Stimulated activated CD4-positive, alpha-beta T cell treated with anti-CD3 and anti-CD28 coated beads, TNF-alpha, amount 100 ng/mL, for 48 hours (primary cell): ENCODE data around the gene ANKRD33B.
A peak's percentile ranks its signal among the peaks of the same experiment; 100 is the strongest.
"Not testable (repeated sequence)": the region's sequence is repeated elsewhere in the genome, so short reads cannot be mapped to it uniquely, and the experiment has no call there.

ENCODE experiments used
- DNase-seq, 3 donors: peaks; one replicate each; pipeline ENCODE4 v3.0.0-alpha.2; 2020; ENCODE audit warnings: low read depth in 3 of 3

The ANKRD33B gene

GRCh38 chr5:10593531-10594181 is 29.8 kb downstream of the ANKRD33B start:
- DNase-seq, result no peak

DNA sequence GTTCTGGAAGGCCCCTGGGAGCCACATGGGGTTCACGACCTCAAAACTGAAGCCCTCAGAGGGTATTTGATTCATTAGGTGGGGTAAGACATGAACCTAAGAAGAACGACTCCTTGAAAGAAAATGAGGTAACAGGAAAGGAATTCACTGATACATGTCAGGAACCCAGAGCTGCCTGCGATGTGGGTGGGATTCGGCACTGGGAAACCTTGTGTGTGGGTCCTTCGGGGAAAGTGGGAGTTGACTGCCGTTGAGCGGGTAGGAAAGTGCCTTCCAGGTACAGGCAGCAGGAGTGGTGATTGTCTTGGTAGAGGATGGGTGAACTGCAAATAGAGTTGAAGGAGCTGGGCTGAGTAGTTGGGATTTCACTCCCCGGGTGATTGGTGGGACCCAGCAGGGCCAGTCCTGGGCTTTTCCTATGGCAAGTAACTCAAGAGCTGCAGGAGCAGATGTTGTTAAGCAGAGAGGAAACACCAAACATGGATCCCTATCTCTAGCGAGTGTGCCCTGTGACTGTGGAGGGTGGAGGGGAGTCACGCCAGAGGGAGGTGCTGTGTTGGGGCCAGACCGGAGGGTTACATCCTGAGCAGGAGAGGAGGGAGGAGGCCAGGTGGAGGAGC is 30.8 kb downstream of the ANKRD33B start:
- no peak for DNase-seq

DNA sequence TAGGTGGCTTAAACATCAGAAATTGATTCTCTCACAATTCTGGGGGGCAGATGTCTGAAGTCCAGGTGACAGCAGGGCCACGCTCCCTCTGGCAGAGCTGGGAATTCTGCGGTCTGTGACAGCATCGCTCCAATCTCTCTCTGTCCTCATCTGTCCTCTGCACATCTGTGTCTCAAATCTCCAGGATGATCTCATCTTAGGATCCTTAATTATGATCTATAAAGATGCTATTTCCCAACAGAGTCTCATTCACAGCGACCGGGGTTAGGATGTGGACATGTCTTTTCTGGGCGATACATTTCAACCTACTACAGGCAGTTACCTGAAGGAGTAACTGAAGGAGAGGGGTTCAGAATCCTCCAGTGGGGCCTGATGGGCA is 31.4 kb downstream of the ANKRD33B start:
- no peak for DNase-seq

GRCh38 chr5:10595672-10596309 is 31.9 kb downstream of the ANKRD33B start:
- peak; percentile 23 to 27 (median 26) for DNase-seq

- DNase-seq, result no peak
Observed at GRCh38 chr5:10596310-10596703, 32.4 kb downstream of the ANKRD33B start.

DNA sequence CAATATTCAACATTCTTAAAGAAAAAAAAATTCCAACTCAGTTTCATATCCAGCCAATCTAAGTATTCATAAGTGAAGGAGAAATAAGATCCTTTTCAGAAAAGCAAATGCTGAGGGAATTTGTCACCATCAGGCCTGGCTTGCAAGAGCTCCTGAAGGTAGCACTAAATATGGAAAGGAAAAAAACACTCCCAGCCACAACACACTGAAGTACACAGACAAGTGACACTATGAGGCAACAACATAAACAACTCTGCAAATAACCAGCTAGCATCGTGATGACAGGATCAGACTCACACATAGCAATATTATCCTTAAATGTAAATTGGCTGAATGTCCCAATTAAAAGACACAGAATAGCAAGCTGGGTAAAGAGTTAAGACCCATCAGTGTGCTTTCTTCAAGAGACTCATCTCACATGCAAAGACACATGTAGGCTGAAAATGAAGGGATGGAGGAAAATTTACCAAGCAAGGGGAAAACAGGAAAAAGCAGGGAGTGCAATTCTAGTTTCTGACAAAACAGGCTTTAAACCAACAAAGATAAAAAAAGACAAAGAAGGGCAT is 33.1 kb downstream of the ANKRD33B start:
- DNase-seq, result no peak

GRCh38 chr5:10599113-10599512 is 35.2 kb downstream of the ANKRD33B start:
- no peak for DNase-seq

DNA sequence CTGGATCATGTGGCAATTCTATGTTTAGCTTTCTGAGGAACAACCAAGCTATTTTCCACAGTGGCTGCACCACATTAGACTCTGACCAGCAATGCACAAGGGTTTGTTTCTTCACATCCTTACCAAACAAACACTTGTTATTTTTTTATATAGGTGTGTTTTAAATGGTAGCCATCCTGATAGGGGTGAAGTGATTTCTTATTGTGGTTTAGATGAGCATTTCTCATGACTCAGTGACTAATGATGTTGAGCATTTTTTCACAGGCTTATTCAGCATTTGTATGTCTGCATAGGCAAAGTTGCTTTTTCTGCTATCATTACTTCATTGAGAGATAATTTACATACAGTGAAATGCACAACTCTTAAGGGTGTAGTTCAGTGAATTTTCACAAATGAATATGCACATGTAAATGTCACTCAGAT is 36.0 kb downstream of the ANKRD33B start:
- no peak for DNase-seq

DNA sequence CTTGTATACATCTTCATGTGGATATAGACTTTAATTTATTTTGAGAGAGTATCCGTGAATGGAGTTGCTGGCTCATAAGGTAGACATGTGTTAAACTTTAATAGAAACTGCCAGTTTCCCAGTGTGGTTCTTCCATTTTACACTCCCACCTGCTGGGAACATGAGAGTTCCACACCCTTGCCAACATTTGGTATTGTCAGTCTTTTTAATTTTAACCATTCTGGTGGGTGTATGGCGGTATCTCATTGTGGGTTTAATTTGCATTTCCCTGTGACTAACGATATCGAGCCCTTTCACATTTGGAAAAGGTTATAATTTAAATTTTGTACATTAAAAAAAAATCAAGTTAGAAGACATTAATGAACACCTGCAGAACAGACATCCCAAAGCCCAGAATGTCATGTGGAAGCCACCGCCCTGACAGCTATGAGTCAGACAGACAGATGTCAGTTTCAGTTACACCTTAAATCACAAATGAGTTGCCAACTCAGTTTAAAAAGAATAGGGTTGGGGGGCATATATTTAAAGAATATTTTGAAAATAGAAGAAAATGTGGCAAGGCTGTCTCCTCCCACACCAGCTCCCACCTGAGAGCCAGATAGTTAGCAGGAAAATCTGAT is 36.9 kb downstream of the ANKRD33B start:
- DNase-seq, result peak in 1 of 3 donors; percentile 22

GRCh38 chr5:10601246-10602030 is 37.6 kb downstream of the ANKRD33B start:
- DNase-seq, result no peak

- DNase-seq, result no peak
Observed at GRCh38 chr5:10602031-10602806, 38.3 kb downstream of the ANKRD33B start.

GRCh38 chr5:10604975-10605374 is 41.1 kb downstream of the ANKRD33B start:
- no peak for DNase-seq

GRCh38 chr5:10606632-10607022 is 42.8 kb downstream of the ANKRD33B start:
- not testable (repeated sequence) for DNase-seq

GRCh38 chr5:10607023-10607665 is 43.3 kb downstream of the ANKRD33B start:
- no peak for DNase-seq

GRCh38 chr5:10607666-10608073 is 43.8 kb downstream of the ANKRD33B start:
- DNase-seq, result no peak

GRCh38 chr5:10608081-10608480 is 44.2 kb downstream of the ANKRD33B start:
- not testable (repeated sequence) for DNase-seq

GRCh38 chr5:10610058-10610457 is 46.2 kb downstream of the ANKRD33B start:
- no peak for DNase-seq

DNA sequence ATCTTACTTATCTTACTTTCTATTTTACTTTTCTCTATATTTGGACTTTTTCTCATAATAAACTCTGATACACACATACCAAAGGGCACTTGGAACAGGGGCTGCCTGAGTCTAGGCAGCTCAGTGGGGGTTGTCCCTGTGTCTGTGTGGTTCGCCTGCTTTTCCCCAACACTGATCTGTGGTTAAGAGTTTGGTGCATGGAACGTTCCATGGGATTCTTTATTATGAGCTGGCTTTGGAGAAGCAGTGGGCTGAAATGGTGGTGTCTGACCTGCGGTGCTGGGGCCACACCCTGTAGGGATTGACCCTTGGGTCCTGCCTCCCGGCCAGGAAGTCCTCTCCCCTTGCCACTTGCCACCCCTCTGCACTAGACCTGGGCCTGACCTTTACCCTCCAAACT is 47.4 kb downstream of the ANKRD33B start:
- no peak for DNase-seq

GRCh38 chr5:10612251-10612650 is 48.4 kb downstream of the ANKRD33B start:
- no peak for DNase-seq

- DNase-seq, result no peak
Observed at GRCh38 chr5:10615693-10616092, 51.8 kb downstream of the ANKRD33B start.
